Panc1 (cell line): ENCODE data around the gene PTPN23. TPM values are rescaled to one million over a fixed set of nuclear protein-coding genes. Genes with fewer than 3 reads are reported as not detected.

Experiments
- ATAC-seq: fragments of 200-7000 bp; cut with Tn5 transposase; 2 replicates; pipeline ENCODE4 v1.9.1; 2020; ENCODE audit warnings: mild to moderate bottlenecking, moderate library complexity
- BruUV-seq: library from RNA; stranded (reverse); fragments of 400-500 nt; replicated peaks from 2 replicates; lab custom pipeline; 2021; lab: Mats Ljungman, UMichigan
- CTCF ChIA-PET: fragments of 300-600 bp; sonication (Branson Sonifier 250); formaldehyde crosslinking; loops from one replicate; lab custom pipeline; 2022; ENCODE audit warnings: antibody characterized with exemption; lab: Charles Lee
- POLR2A ChIA-PET: fragments of 300-600 bp; sonication (Branson Sonifier 250); formaldehyde crosslinking; loops from one replicate; lab custom pipeline; 2022; ENCODE audit warnings: antibody characterized with exemption; lab: Charles Lee
- DNase-seq: peaks from one replicate; pipeline ENCODE4 v3.0.0-alpha.2; 2010; ENCODE audit warnings: low read depth, low spot score
- H3K27ac ChIP-seq: 2 replicates; pipeline ENCODE4 v1.5.1; 2011; ENCODE audit warnings: mild to moderate bottlenecking, low read length, inconsistent platforms
- H3K27me3 ChIP-seq: fragments of 200-500 bp; sonication (Bioruptor generic); 2 replicates; pipeline ENCODE4 v1.6.0; 2014; ENCODE audit warnings: low read length, inconsistent platforms; ENCODE audit not compliant: control insufficient read depth, insufficient read depth
- H3K36me3 ChIP-seq: fragments of 200-500 bp; sonication (Bioruptor generic); 2 replicates; pipeline ENCODE4 v1.5.1; 2014; ENCODE audit warnings: inconsistent platforms, mild to moderate bottlenecking, low read length, moderate library complexity; ENCODE audit not compliant: control insufficient read depth, insufficient read depth
- H3K4me1 ChIP-seq: 2 replicates; pipeline ENCODE4 v1.5.1; 2011; ENCODE audit warnings: inconsistent platforms, mild to moderate bottlenecking, low read length, moderate library complexity; ENCODE audit not compliant: control insufficient read depth, insufficient read depth
- H3K4me3 ChIP-seq, 2 experiments: 2 replicates each; pipeline ENCODE4 v1.5.1; 2011 to 2012; ENCODE audit warnings: low read depth in 2 of 2, low read length in 2 of 2, mild to moderate bottlenecking in 2 of 2, inconsistent platforms in 1 of 2, moderate library complexity in 1 of 2
- H3K9me3 ChIP-seq: fragments of 200-500 bp; sonication (Bioruptor generic); 2 replicates; pipeline ENCODE4 v1.5.1; 2014; ENCODE audit warnings: low read depth, mild to moderate bottlenecking, inconsistent platforms, low read length, moderate library complexity; ENCODE audit not compliant: control insufficient read depth, insufficient read depth
- CTCF ChIP-seq: fragments of 450-650 bp; IDR thresholded peaks from 2 replicates; pipeline ENCODE4 v1.5.1; 2017; ENCODE audit warnings: mild to moderate bottlenecking
- POLR2AphosphoS5 ChIP-seq: IDR thresholded peaks from 2 replicates; pipeline ENCODE4 v1.6.1; 2012; ENCODE audit warnings: mild to moderate bottlenecking, low read depth, low read length, moderate library complexity
- SIN3A ChIP-seq: IDR thresholded peaks from 2 replicates; pipeline ENCODE4 v1.6.1; 2012; ENCODE audit warnings: low read depth, mild to moderate bottlenecking, low read length, moderate library complexity, borderline replicate concordance; ENCODE audit not compliant: insufficient read depth
- TCF7L2 ChIP-seq: IDR thresholded peaks from 2 replicates; pipeline ENCODE4 v1.6.1; 2011; ENCODE audit warnings: mild to moderate bottlenecking, low read depth, low read length, inconsistent platforms
- in situ Hi-C: cut with HindIII; loops from 2 replicates; pipeline ENCODE4 v1.10.0; 2016; ENCODE audit warnings: low sequenced_read_pairs, low pct_unique_long_range_greater_than_20kb
- intact Hi-C: fragments of 100-400 bp; cut with micrococcal nuclease; formaldehyde crosslinking; loops from one replicate; pipeline ENCODE4 v1.10.0; 2022; ENCODE audit not compliant: unreplicated experiment
- total RNA-seq: library from RNA; stranded (reverse); gene quantifications from one replicate; pipeline ENCODE4 v1.2.1, GENCODE V29; 2021; ENCODE audit not compliant: unreplicated experiment
- TF ChIP-seq, protein P1 (sequence below), 2 experiments: IDR thresholded peaks; 2 replicates each; pipeline ENCODE4 v1.6.1; 2011 to 2012; ENCODE audit warnings: low read depth in 2 of 2, control low read depth in 1 of 2, low read length in 1 of 2, mild to moderate bottlenecking in 1 of 2, moderate library complexity in 1 of 2; ENCODE audit not compliant: insufficient read depth in 1 of 2

The PTPN23 gene
- total RNA-seq, 1 experiment from 2014 or later: 35.7 TPM

DNA sequence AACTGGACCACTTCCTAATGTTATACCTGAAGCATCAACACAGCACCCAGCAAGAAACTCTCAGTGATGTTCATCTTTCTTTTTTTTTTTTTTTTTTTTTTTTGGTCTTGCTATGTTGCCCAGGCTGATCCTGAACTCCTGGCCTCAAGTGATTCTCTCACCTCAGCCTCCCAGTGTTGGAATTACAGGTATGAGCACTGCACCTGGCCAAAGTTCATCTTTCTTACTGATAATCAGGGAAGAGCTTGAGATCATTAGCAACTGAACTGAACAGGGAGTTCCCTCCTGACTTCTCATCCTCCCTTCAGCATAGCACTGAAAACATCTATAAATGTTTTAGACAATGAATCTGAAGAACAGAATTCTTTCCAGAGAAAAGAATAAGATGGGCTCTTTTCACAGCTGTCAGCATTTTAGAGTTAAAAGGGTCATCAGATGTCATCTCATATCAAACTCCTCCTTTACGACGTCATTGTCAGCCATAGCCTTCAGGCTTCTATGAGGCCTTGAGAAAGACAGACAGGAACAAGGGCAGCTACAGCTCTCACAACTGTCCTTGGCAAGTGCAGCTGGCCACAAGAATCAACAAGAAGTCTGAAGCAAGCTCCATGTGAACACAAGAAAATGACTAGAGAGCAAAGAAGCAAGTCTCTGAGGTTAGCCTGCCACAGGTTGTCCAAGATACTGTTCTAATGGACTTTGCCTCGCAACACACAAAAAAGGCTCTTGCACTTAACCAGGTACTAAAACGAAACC is 61.2 kb downstream of the PTPN23 start:
- in situ Hi-C loops: no loop called here
- ChIA-PET CTCF (interaction anchor here (0.6 kb wide), 1 partner anchor 12 kb away, joined by 3 read pairs; no protein-coding TSS in a partner anchor), POLR2A (interaction anchor here (0.6 kb wide), 1 partner anchor 179 kb away, joined by 3 read pairs; no protein-coding TSS in a partner anchor)
- ATAC-seq (no peak), DNase-seq (no peak)
- no peak overlapping the region for H3K27ac ChIP-seq
- no peak overlapping the region for H3K4me3 ChIP-seq
- BruUV-seq: no TSS peak
- no peak for TF ChIP-seq POLR2AphosphoS5
- no peak for TF ChIP-seq SIN3A
- no peak for TF ChIP-seq CTCF
- TF ChIP-seq TCF7L2: no peak
- TF ChIP-seq, protein P1, sequence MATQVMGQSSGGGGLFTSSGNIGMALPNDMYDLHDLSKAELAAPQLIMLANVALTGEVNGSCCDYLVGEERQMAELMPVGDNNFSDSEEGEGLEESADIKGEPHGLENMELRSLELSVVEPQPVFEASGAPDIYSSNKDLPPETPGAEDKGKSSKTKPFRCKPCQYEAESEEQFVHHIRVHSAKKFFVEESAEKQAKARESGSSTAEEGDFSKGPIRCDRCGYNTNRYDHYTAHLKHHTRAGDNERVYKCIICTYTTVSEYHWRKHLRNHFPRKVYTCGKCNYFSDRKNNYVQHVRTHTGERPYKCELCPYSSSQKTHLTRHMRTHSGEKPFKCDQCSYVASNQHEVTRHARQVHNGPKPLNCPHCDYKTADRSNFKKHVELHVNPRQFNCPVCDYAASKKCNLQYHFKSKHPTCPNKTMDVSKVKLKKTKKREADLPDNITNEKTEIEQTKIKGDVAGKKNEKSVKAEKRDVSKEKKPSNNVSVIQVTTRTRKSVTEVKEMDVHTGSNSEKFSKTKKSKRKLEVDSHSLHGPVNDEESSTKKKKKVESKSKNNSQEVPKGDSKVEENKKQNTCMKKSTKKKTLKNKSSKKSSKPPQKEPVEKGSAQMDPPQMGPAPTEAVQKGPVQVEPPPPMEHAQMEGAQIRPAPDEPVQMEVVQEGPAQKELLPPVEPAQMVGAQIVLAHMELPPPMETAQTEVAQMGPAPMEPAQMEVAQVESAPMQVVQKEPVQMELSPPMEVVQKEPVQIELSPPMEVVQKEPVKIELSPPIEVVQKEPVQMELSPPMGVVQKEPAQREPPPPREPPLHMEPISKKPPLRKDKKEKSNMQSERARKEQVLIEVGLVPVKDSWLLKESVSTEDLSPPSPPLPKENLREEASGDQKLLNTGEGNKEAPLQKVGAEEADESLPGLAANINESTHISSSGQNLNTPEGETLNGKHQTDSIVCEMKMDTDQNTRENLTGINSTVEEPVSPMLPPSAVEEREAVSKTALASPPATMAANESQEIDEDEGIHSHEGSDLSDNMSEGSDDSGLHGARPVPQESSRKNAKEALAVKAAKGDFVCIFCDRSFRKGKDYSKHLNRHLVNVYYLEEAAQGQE (IDR thresholded peaks at IDR 0.05; ENCODE audit: insufficient read depth in 1 of 2, low read depth in 2 of 2, low read length in 1 of 2): no peak
- no peaks in the 10 kb centered on the region for H3K4me1 ChIP-seq
- H3K9me3 ChIP-seq: no peaks in the 10 kb centered on the region
- intact Hi-C loops: no loop called here
- no peaks in the 10 kb centered on the region for H3K36me3 ChIP-seq
- no peaks in the 10 kb centered on the region for H3K27me3 ChIP-seq

GRCh38 chr3:47443611-47443995 is 62.8 kb downstream of the PTPN23 start:
- H3K9me3 ChIP-seq: no peaks in the 10 kb centered on the region
- DNase-seq: peak; percentile 36
- H3K27ac ChIP-seq: no peak overlapping the region
- H3K36me3 ChIP-seq: no peaks in the 10 kb centered on the region
- no peaks in the 10 kb centered on the region for H3K4me1 ChIP-seq
- no TSS peak for BruUV-seq
- ChIA-PET POLR2A (no interaction called here), CTCF (interaction anchor here (0.7 kb wide), 1 partner anchor 14 kb away, joined by 3 read pairs; no protein-coding TSS in a partner anchor)
- TF ChIP-seq SIN3A: no peak
- TF ChIP-seq, protein P1 (IDR thresholded peaks at IDR 0.05; ENCODE audit: insufficient read depth in 1 of 2, low read depth in 2 of 2, low read length in 1 of 2): no peak
- ATAC-seq: no peak; the same call in 1 of the 2 replicates
- H3K27me3 ChIP-seq: no peaks in the 10 kb centered on the region
- intact Hi-C loops: no loop called here
- in situ Hi-C loops: no loop called here
- no peak overlapping the region for H3K4me3 ChIP-seq
